ENCODE data around the gene SLC38A7. TPM values are rescaled to one million over a fixed set of nuclear protein-coding genes. Genes with fewer than 3 reads are reported as not detected.
"Not testable (repeated sequence)": the region's sequence is repeated elsewhere in the genome, so short reads cannot be mapped to it uniquely, and the experiment has no call there.

Gene SLC38A7
- total RNA-seq, 1 donor from 2014 or later, result 9.8 TPM

DNA sequence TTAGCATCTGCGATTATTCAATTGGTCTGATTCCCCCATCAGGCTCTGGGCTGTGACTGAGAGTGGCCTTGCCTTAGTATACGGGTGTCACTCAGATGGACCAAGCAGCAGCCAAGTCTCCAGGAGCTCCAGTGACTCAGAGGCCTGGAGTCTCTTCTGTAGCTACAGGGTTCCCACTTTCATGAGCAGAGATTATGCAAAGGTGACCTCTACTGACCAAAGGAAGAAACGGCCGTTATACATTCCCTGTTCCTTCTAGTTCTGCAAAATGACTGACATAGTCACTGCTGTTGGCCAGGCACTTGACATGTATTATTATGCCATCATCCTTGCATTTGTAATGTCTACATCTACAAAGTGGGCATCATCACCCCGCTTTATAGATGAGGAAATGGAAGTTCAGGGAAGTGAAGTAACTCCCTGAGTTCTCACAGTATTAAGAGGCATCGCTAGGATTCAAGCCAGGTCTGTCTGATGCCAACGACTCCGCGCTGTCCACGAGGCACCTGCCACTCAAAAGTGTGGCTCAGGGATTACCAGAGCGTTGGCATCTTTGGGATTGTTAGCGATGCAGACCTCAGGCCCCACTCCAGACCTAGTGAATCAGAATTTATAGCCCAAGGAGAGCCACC, 23.3 kb downstream of the SLC38A7 start:
- no peaks in the 10 kb centered on the region for H3K27me3 Mint-ChIP-seq (ENCODE audit: low read depth)
- no peaks in the 10 kb centered on the region for H3K4me1 Mint-ChIP-seq (ENCODE audit: low read depth)
- intact Hi-C loops (cut with micrococcal nuclease), result loop anchor here (1.0 kb wide), 1 partner anchor 149 kb away; no protein-coding TSS in a partner anchor
- H3K27ac Mint-ChIP-seq, result no peak overlapping the region
- no peak for DNase-seq (ENCODE audit: low spot score)
- no peaks in the 10 kb centered on the region for H3K9me3 Mint-ChIP-seq
- H3K36me3 Mint-ChIP-seq (ENCODE audit: low read depth), result no peaks in the 10 kb centered on the region
- H3K4me3 Mint-ChIP-seq (ENCODE audit: low read depth), result no peak overlapping the region

DNA sequence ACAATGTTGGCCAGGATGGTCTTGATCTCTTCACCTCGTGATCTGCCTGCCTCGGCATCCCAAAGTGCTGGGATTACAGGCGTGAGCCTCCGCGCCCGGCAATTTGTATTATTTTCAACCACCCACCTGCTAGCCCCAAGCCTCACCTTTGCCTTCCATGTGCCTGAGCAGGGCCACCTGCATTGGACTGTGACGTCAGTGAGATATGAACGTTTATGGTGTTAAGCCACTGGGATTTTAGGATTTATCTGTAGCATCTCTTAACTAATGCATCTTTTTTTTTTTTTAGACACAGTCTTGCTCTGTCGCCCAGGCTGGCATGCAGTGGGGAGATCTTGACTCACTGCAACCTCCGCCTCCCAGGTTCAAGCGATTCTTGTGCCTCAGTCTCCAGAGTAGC, 24.7 kb downstream of the SLC38A7 start:
- H3K9me3 Mint-ChIP-seq; H3K4me3 Mint-ChIP-seq (ENCODE audit: low read depth); intact Hi-C loops (cut with micrococcal nuclease); H3K27me3 Mint-ChIP-seq (ENCODE audit: low read depth); DNase-seq (ENCODE audit: low spot score); H3K27ac Mint-ChIP-seq; H3K4me1 Mint-ChIP-seq (ENCODE audit: low read depth); H3K36me3 Mint-ChIP-seq (ENCODE audit: low read depth): not testable (repeated sequence)

DNA sequence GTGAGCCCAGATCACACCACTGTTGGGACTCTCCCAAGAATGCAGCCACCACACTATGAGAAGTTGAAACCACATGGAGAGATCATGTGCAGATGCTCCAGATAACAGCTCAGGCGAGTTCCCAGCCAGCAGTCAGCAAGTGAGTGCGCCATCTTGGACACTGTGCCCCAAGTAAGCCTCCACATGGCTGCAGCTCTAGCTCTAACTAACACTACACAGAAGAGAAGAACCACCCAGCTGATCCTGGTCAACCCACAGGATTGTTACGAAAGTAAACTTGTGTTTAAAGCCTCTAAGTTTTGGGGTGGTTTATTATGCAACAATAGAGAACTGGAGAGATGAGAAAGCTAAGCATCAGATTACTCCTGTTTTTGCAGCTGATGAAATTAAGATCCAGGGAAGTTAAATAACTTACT, 25.8 kb downstream of the SLC38A7 start:
- no peak overlapping the region for H3K27ac Mint-ChIP-seq
- no peaks in the 10 kb centered on the region for H3K4me1 Mint-ChIP-seq (ENCODE audit: low read depth)
- no peak for DNase-seq (ENCODE audit: low spot score)
- H3K9me3 Mint-ChIP-seq, result no peaks in the 10 kb centered on the region
- H3K36me3 Mint-ChIP-seq (ENCODE audit: low read depth), result no peaks in the 10 kb centered on the region
- intact Hi-C loops (cut with micrococcal nuclease), result no loop called here
- H3K27me3 Mint-ChIP-seq (ENCODE audit: low read depth), result peaks cover 3% of the 10 kb centered on the region
- no peak overlapping the region for H3K4me3 Mint-ChIP-seq (ENCODE audit: low read depth)

DNA sequence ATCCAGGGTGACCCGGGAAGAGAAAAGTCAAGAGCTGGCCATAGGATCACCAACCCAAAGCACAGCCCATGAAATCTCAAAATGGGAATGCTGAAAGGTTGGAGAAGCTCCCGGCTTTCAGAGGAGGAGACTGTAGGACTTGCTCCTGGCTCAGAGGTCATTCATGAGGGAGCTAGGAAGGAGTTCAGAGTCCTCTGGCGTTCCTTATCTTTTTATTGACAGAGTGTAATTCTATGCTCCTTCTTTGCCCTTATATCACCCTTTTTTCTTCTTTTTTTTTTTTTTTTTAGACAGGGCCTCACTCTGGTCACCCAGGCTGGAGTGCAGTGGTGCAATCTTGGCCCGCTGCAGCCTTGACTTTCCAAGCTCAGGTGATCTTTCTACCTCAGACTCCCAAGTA, 27.7 kb downstream of the SLC38A7 start:
- peaks cover 3% of the 10 kb centered on the region for H3K27me3 Mint-ChIP-seq (ENCODE audit: low read depth)

DNA sequence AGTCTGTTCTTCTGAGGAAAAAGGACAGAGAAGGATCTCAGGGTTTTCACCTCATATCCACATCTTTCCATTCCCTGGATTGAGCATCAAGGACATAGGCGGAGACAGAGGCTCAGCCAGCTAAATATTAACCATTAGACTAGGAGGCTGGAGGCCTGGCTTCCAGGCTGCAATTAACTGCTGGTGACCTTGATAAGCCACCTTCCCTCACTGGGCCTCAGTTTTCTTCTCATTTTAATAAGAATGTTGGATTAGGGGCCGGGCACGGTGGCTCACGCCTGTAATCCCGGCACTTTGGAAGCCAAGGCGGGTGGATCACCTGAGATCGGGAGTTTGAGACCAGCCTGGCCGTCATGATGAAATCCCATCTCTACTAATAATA, 29.4 kb downstream of the SLC38A7 start:
- no peak overlapping the region for H3K27ac Mint-ChIP-seq
- peaks cover 3% of the 10 kb centered on the region for H3K27me3 Mint-ChIP-seq (ENCODE audit: low read depth)
- H3K9me3 Mint-ChIP-seq, result no peaks in the 10 kb centered on the region
- H3K4me1 Mint-ChIP-seq (ENCODE audit: low read depth), result no peaks in the 10 kb centered on the region
- no peaks in the 10 kb centered on the region for H3K36me3 Mint-ChIP-seq (ENCODE audit: low read depth)
- DNase-seq (ENCODE audit: low spot score), result no peak
- no peak overlapping the region for H3K4me3 Mint-ChIP-seq (ENCODE audit: low read depth)
- intact Hi-C loops (cut with micrococcal nuclease), result no loop called here

More for the DNA sequence above, 27.7 kb downstream of the SLC38A7 start:
- DNase-seq (ENCODE audit: low spot score), result no peak
- Mint-ChIP-seq H3K4me3 (ENCODE audit: low read depth) (no peak overlapping the region), H3K4me1 (ENCODE audit: low read depth) (no peaks in the 10 kb centered on the region), H3K9me3 (no peaks in the 10 kb centered on the region), H3K36me3 (ENCODE audit: low read depth) (no peaks in the 10 kb centered on the region), H3K27ac (no peak overlapping the region)
- intact Hi-C loops (cut with micrococcal nuclease), result no loop called here

DNA sequence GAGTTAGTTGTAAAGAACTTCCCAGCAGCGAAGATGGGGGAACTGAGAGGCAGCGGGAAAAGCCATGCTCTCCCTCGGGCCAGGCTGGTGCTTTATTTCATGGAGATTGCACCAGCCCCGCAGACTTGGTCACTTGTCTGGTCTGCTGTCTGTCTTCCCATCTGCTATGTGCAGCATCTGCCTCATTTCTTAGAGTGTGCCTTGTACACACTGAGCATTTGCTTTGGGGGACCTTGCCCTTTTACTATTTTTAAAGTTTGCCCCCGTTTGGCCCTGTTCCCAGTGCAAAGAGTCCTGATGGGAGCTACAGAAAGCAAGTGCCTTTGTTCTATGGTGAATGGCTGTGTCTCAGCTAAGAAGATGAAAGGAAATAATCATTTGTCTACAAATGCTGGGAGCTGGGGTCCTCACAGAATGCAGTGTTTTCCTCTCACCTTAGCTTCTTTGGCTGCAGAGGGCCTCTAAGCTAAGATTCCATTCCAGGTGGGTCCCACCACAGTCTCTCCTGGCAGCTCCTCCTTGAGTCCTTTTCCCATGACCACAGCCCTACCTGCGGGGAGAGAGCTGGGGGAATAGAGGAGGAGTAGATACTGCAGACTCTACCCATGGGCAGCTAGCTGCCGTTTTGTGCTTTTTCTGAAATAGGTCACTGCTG, 29.9 kb downstream of the SLC38A7 start:
- no peak for DNase-seq (ENCODE audit: low spot score)
- H3K9me3 Mint-ChIP-seq, result no peaks in the 10 kb centered on the region
- peaks cover 3% of the 10 kb centered on the region for H3K27me3 Mint-ChIP-seq (ENCODE audit: low read depth)
- H3K4me3 Mint-ChIP-seq (ENCODE audit: low read depth), result no peak overlapping the region
- H3K36me3 Mint-ChIP-seq (ENCODE audit: low read depth), result no peaks in the 10 kb centered on the region
- H3K4me1 Mint-ChIP-seq (ENCODE audit: low read depth), result no peaks in the 10 kb centered on the region
- intact Hi-C loops (cut with micrococcal nuclease), result no loop called here
- no peak overlapping the region for H3K27ac Mint-ChIP-seq

DNA sequence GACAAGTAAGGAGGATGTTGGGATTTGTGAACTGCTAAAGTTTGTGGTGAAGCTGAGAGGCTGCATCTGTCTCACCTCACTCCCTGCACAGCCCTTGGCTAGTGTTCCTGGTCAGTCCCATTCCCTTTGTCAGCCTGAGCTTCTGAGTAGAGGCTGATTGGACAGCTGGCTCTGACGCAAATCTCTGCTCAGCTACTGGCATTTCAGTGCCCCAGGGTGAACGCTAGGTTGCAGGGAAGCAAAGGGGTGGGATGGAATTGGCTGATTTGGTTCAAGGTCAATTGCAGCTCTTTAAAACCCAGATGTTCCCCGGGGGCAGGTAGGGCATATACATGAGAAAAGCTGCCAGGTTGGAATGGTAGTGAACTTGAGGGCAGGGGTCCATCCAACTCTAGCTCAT, 31.8 kb downstream of the SLC38A7 start:
- Mint-ChIP-seq H3K27me3 (ENCODE audit: low read depth) (peaks cover 3% of the 10 kb centered on the region), H3K27ac (no peak overlapping the region), H3K36me3 (ENCODE audit: low read depth) (no peaks in the 10 kb centered on the region), H3K4me1 (ENCODE audit: low read depth) (no peaks in the 10 kb centered on the region), H3K9me3 (no peaks in the 10 kb centered on the region), H3K4me3 (ENCODE audit: low read depth) (no peak overlapping the region)
- intact Hi-C loops (cut with micrococcal nuclease), result no loop called here
- DNase-seq (ENCODE audit: low spot score), result no peak

DNA sequence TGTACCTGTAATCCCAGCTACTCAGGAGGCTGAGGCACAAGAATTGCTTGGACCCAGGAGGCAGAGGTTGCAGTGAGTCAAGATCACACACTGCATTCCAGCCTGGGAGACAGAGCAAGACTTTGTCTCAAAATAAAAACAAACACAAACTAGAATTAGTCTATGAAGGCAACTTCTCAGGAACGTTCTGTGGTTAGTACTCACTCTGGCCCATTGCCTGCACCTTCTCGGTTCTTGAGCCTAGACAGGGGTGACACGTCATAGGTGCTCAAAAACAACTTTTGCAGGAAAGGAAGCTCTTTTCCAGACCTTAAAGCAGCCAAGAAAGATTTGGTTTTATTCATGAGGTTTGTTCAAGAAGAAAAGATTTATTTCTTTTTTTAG, 32.6 kb downstream of the SLC38A7 start:
- H3K4me1 Mint-ChIP-seq (ENCODE audit: low read depth), result no peaks in the 10 kb centered on the region
- H3K9me3 Mint-ChIP-seq, result no peaks in the 10 kb centered on the region

DNA sequence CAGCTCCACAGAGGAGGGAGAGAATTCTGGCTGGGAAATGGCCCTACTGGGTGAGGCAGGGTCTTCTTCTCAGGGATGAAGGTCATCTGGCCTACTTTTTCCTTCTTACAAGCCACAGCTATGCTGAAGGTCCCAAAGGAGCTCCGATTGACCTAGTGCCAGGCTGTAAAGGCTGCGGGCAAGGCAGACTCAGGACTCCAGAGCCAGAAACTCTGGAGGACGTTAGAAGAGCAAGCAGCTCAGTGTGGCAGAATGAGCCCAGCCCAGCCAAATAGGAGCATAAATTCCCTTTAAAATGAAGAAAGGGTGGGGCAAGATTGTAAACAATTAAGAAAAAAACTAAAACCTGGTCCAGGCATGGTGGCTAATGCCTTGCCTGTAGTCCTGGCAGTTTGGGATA, 34.9 kb downstream of the SLC38A7 start:
- Mint-ChIP-seq H3K36me3 (ENCODE audit: low read depth) (no peaks in the 10 kb centered on the region), H3K4me1 (ENCODE audit: low read depth) (no peaks in the 10 kb centered on the region), H3K27ac (no peak overlapping the region), H3K9me3 (no peaks in the 10 kb centered on the region), H3K27me3 (ENCODE audit: low read depth) (peaks cover 3% of the 10 kb centered on the region), H3K4me3 (ENCODE audit: low read depth) (no peak overlapping the region)
- no peak for DNase-seq (ENCODE audit: low spot score)
- intact Hi-C loops (cut with micrococcal nuclease), result no loop called here

More for the DNA sequence above, 32.6 kb downstream of the SLC38A7 start:
- no peak overlapping the region for H3K27ac Mint-ChIP-seq
- DNase-seq (ENCODE audit: low spot score), result no peak
- intact Hi-C loops (cut with micrococcal nuclease), result no loop called here
- H3K36me3 Mint-ChIP-seq (ENCODE audit: low read depth), result no peaks in the 10 kb centered on the region
- no peak overlapping the region for H3K4me3 Mint-ChIP-seq (ENCODE audit: low read depth)
- peaks cover 3% of the 10 kb centered on the region for H3K27me3 Mint-ChIP-seq (ENCODE audit: low read depth)

DNA sequence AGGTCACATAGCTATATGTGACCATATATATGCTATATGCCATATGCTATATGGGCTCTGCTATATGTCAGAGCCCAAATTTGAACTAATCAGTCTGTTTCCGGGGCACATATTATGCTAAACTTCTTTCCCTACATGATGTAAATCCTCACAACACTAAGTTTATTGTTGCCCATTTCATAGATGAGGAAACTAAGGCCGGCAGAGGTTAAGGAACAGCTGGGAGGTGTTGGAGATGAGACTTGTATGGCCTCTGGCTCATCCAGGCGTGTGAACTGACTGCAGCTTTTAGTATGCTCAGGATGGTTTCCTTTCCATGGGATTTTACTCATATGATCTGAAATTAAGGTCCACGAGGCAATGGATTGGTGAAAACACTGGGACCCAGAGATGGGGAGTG, 37.5 kb downstream of the SLC38A7 start:
- no peak overlapping the region for H3K27ac Mint-ChIP-seq
- no peaks in the 10 kb centered on the region for H3K27me3 Mint-ChIP-seq (ENCODE audit: low read depth)
- DNase-seq (ENCODE audit: low spot score), result no peak
- intact Hi-C loops (cut with micrococcal nuclease), result no loop called here
- no peaks in the 10 kb centered on the region for H3K36me3 Mint-ChIP-seq (ENCODE audit: low read depth)
- H3K4me1 Mint-ChIP-seq (ENCODE audit: low read depth), result no peaks in the 10 kb centered on the region
- no peaks in the 10 kb centered on the region for H3K9me3 Mint-ChIP-seq
- no peak overlapping the region for H3K4me3 Mint-ChIP-seq (ENCODE audit: low read depth)

DNA sequence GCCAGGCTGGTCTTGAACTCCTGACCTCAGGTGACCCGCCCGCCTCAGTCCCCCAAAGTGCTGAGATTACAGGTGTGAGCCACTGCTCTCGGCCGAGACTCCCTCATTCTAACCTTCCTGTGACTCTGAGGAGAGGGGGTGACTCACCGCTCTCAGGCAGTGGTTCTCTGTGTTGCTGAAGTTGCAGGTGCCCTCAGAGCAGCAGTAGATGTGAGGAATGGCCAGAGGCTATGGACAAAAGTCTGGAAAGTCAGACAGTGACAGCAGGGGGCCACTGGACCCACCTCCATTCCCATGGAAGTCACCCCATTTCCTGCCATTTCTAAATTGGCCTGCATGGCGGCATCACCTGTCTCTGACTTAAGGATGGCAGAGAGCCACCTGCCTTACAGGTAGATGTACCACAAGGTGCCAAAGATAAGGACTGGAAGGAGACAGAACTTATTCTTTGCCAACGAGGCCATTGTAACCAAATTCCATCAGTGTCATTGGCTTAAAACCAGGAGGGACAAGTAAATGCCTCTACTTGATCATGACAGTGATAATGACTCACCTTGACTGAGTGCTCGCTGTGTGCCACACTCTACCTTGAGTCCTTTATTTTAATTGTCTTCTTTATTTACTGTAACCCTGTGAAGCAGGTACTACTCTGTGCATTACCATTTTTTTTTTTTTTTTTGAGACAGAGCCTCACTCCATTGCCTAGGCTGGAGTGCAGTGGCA, 39.6 kb downstream of the SLC38A7 start:
- intact Hi-C loops (cut with micrococcal nuclease), result no loop called here
- H3K4me3 Mint-ChIP-seq (ENCODE audit: low read depth), result no peak overlapping the region
- no peaks in the 10 kb centered on the region for H3K36me3 Mint-ChIP-seq (ENCODE audit: low read depth)
- DNase-seq (ENCODE audit: low spot score), result no peak
- H3K27ac Mint-ChIP-seq, result no peak overlapping the region
- no peaks in the 10 kb centered on the region for H3K4me1 Mint-ChIP-seq (ENCODE audit: low read depth)
- H3K27me3 Mint-ChIP-seq (ENCODE audit: low read depth), result peaks cover 2% of the 10 kb centered on the region
- H3K9me3 Mint-ChIP-seq, result no peaks in the 10 kb centered on the region

DNA sequence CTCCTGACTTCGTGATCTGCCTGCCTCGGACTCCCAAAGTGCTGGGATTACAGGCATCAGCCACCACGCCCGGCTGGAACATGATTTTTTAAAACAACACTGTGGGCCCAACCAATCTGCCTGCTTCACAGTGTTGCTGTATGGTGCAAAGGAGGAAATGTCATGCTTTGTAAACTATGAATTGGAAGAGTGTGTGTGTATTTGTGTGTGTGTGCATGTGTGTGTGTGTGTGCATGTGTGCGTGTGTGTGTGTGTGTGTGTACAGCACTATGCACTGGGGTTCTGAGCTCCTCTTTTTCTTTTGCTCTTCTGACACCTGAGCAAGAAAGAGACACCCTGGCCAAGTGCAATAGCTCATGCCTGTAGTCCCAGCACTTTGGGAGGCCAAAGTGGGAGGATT, 40.5 kb downstream of the SLC38A7 start:
- Mint-ChIP-seq H3K27ac (no peak overlapping the region), H3K9me3 (no peaks in the 10 kb centered on the region), H3K4me3 (ENCODE audit: low read depth) (no peak overlapping the region), H3K4me1 (ENCODE audit: low read depth) (no peaks in the 10 kb centered on the region), H3K27me3 (ENCODE audit: low read depth) (peaks cover 3% of the 10 kb centered on the region), H3K36me3 (ENCODE audit: low read depth) (no peaks in the 10 kb centered on the region)
- no peak for DNase-seq (ENCODE audit: low spot score)
- intact Hi-C loops (cut with micrococcal nuclease), result no loop called here

DNA sequence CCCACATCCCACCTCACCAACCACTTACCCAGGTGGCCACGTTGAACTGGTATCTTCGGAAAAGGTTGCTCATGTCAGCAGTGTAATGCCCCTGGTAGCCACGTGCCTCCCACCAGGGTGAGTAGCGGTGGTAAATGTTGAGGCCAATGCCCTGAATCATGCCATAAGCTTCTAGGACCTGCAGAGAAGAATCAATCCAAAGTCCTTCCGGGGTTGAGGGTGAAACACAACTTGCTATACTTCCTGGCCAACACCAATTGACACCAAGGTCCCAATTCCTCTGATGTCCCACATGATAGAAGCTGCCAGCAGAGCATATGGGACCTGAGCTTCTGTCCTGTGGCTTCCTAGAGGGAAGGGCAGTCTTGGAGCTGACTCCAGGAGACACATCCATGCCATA, 43.6 kb downstream of the SLC38A7 start:
- Mint-ChIP-seq H3K36me3 (ENCODE audit: low read depth) (no peaks in the 10 kb centered on the region), H3K4me1 (ENCODE audit: low read depth) (no peaks in the 10 kb centered on the region), H3K4me3 (ENCODE audit: low read depth) (no peak overlapping the region), H3K27ac (no peak overlapping the region), H3K27me3 (ENCODE audit: low read depth) (peaks cover 9% of the 10 kb centered on the region), H3K9me3 (no peaks in the 10 kb centered on the region)
- intact Hi-C loops (cut with micrococcal nuclease), result no loop called here
- no peak for DNase-seq (ENCODE audit: low spot score)

Data from activated T-helper 2 cell treated with anti-CD3 and anti-CD28 coated beads, Interferon-gamma antibody, Interleukin-2, Interleukin-4, amounts not matched to agents 10 μg/mL and 5 μg/mL and 100 μg/mL, durations not matched to agents 14 hours and 24 hours and 36 hours (primary cell).